Fibroblast of the aortic adventitia (primary cell): ENCODE results near the gene GADD45A. TPM values are rescaled to one million over a fixed set of nuclear protein-coding genes. Genes with fewer than 3 reads are reported as not detected.

Experiments used
- DNase-seq: peaks from one replicate; pipeline ENCODE4 v3.0.0-alpha.2; 2010; ENCODE audit warnings: low read depth
- H3K4me3 ChIP-seq: 2 replicates; pipeline ENCODE4 v1.5.1; 2011; ENCODE audit warnings: low read depth, mild to moderate bottlenecking, control low read depth, low read length, moderate library complexity
- small RNA-seq: library from RNA; depleted of rRNA; stranded (forward); fragments of <200 nt; gene quantifications from one replicate; pipeline ENCODE3, GENCODE V24; 2012
- total RNA-seq: library from RNA; depleted of rRNA; stranded (reverse); fragments of >200 nt; gene quantifications from 2 replicates; pipeline ENCODE4 v1.2.3, GENCODE V29; 2012; ENCODE audit warnings: low replicate concordance
- TF ChIP-seq, protein P1 (sequence below): IDR thresholded peaks from 2 replicates; pipeline ENCODE4 v1.5.1; 2011; ENCODE audit warnings: mild to moderate bottlenecking, low read length, control low read depth, inconsistent platforms; ENCODE audit not compliant: insufficient read depth

The GADD45A gene
- total RNA-seq, 1 donor = 40.9 TPM

DNA sequence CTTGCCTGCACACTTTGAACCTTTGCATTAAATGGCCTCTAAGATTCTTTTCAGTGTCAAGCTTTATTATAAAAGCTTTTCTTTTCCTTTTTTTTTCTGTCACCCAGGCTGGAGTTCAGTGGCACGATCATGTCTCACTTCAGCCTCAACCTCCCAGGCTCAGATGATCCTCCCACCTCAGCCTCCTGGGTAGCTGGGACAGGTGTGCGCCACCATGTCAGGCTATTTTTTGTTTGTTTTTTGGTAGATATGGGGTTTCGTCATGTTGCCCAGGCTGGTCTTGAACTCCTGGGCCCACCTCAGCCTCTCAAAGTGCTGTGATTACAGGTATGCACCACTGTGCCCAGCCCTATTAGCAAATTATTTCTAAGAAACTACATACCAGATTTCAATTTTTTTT is 52.9 kb downstream of the GADD45A start:
- DNase-seq = no peak
- TF ChIP-seq, protein P1, sequence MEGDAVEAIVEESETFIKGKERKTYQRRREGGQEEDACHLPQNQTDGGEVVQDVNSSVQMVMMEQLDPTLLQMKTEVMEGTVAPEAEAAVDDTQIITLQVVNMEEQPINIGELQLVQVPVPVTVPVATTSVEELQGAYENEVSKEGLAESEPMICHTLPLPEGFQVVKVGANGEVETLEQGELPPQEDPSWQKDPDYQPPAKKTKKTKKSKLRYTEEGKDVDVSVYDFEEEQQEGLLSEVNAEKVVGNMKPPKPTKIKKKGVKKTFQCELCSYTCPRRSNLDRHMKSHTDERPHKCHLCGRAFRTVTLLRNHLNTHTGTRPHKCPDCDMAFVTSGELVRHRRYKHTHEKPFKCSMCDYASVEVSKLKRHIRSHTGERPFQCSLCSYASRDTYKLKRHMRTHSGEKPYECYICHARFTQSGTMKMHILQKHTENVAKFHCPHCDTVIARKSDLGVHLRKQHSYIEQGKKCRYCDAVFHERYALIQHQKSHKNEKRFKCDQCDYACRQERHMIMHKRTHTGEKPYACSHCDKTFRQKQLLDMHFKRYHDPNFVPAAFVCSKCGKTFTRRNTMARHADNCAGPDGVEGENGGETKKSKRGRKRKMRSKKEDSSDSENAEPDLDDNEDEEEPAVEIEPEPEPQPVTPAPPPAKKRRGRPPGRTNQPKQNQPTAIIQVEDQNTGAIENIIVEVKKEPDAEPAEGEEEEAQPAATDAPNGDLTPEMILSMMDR = no peak
- no peak overlapping the region for H3K4me3 ChIP-seq

Small RNAs within 50 kb of the gene (small RNA-seq; reads per million reads assigned to genes)
- gene RN7SL392P = not detected

Other genes with a start within 250 kb of the GADD45A start
- gene GNG12, start 148.3 kb downstream of the GADD45A start, total RNA-seq = 91.1 and 455 TPM in 2 replicates